Hepatocyte (in vitro differentiated cells): ENCODE results near the gene SHPK. TPM values are rescaled to one million over a fixed set of nuclear protein-coding genes. Genes with fewer than 3 reads are reported as not detected.

Experiments
- DNase-seq: peaks from one replicate; pipeline ENCODE4 v3.0.0-alpha.2; 2016; ENCODE audit warnings: low spot score
- H2AFZ ChIP-seq: fragments of 200-600 bp; sonication (generic); 2 replicates; pipeline ENCODE4 v1.6.0; 2016; ENCODE audit warnings: antibody characterized with exemption, mild to moderate bottlenecking
- H3K27ac ChIP-seq: fragments of 200-600 bp; sonication (generic); 2 replicates; pipeline ENCODE4 v1.5.1; 2016; ENCODE audit warnings: mild to moderate bottlenecking
- H3K27me3 ChIP-seq: fragments of 200-600 bp; sonication (generic); 2 replicates; pipeline ENCODE4 v1.6.1; 2016
- H3K36me3 ChIP-seq: fragments of 200-600 bp; sonication (generic); replicated peaks from 2 replicates; pipeline ENCODE4 v1.5.1; 2016; ENCODE audit warnings: low read depth; ENCODE audit not compliant: insufficient read depth
- H3K4me1 ChIP-seq: fragments of 200-600 bp; sonication (generic); 2 replicates; pipeline ENCODE4 v1.5.1; 2016; ENCODE audit warnings: mild to moderate bottlenecking, moderate library complexity; ENCODE audit not compliant: insufficient read depth
- H3K4me2 ChIP-seq: fragments of 200-600 bp; sonication (generic); 2 replicates; pipeline ENCODE4 v1.6.0; 2016
- H3K4me3 ChIP-seq: fragments of 200-600 bp; sonication (generic); 2 replicates; pipeline ENCODE4 v1.5.1; 2016; ENCODE audit warnings: mild to moderate bottlenecking
- H3K79me2 ChIP-seq: fragments of 200-600 bp; sonication (generic); 2 replicates; pipeline ENCODE4 v1.6.0; 2017; ENCODE audit warnings: mild to moderate bottlenecking
- H3K9me2 ChIP-seq: fragments of 200-600 bp; sonication (generic); replicated peaks from 2 replicates; pipeline ENCODE4 v1.6.0; 2017; ENCODE audit warnings: mild to moderate bottlenecking; ENCODE audit not compliant: insufficient read depth
- H3K9me3 ChIP-seq: fragments of 200-600 bp; sonication (generic); 2 replicates; pipeline ENCODE4 v1.5.1; 2016; ENCODE audit warnings: low read depth, mild to moderate bottlenecking
- H4K20me1 ChIP-seq: fragments of 200-600 bp; sonication (generic); 2 replicates; pipeline ENCODE4 v1.6.0; 2016; ENCODE audit warnings: mild to moderate bottlenecking; ENCODE audit not compliant: insufficient read depth, poor library complexity, severe bottlenecking
- CTCF ChIP-seq: fragments of 200-600 bp; sonication (generic); IDR thresholded peaks from 2 replicates; pipeline ENCODE4 v1.5.1; 2016; ENCODE audit warnings: antibody characterized with exemption, mild to moderate bottlenecking; ENCODE audit not compliant: poor library complexity
- EZH2 ChIP-seq: fragments of 200-600 bp; sonication (generic); IDR thresholded peaks from 2 replicates; pipeline ENCODE4 v1.6.1; 2016; ENCODE audit warnings: antibody characterized with exemption, mild to moderate bottlenecking, borderline replicate concordance
- EZH2phosphoT487 ChIP-seq: fragments of 200-600 bp; sonication (generic); IDR thresholded peaks from one replicate; pipeline ENCODE4 v1.6.1; 2018; ENCODE audit warnings: antibody characterized with exemption, mild to moderate bottlenecking, low read depth, moderate library complexity; ENCODE audit not compliant: unreplicated experiment, severe bottlenecking
- WGBS: methylation state at CpG from one replicate; pipeline ENCODE4 v1.1.6; 2016; ENCODE audit warnings: low lambda C conversion rate; ENCODE audit errors: missing lambda C conversion rate; 5-methylcytosine and 5-hydroxymethylcytosine counted together
- polyA plus RNA-seq: library from polyadenylated mRNA; unstranded; fragments of >200 nt; fragmentation: Nextera tagmentation; extraction: Ambion mirVana; gene quantifications from 2 replicates; pipeline ENCODE4 v1.2.1, GENCODE V29; 2016
- total RNA-seq: library from RNA; depleted of rRNA; stranded (reverse); fragments of >200 nt; gene quantifications from 2 replicates; pipeline ENCODE4 v1.2.3, GENCODE V29; 2014

The SHPK gene
- total and polyA plus RNA-seq, 2 experiments from 2014 or later: 9.1 to 14.1 TPM

DNA sequence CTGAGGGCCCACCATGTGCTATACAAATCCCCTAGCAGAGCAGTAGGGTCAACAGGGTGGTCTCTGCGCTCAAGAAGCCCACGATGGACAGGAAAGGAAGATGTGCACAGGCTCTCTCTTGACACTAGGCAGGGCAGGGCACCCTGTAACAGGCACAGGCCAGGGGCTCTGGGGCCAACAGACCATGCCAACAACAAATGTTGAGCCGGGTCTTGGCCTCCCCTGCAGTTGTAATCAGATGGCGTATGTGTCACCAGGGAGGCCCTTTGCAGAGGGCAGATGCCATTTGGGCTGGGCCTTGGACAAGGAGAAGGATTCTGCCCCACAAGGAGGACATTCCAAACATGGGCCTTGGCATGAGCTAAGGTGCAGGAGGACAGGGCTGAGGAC, 32.2 kb downstream of the SHPK start:
- WGBS: 98% methylated on average over 4 of the region's 4 CpGs
- H3K27ac ChIP-seq: no peak overlapping the region
- H3K4me2 ChIP-seq: no peak overlapping the region

DNA sequence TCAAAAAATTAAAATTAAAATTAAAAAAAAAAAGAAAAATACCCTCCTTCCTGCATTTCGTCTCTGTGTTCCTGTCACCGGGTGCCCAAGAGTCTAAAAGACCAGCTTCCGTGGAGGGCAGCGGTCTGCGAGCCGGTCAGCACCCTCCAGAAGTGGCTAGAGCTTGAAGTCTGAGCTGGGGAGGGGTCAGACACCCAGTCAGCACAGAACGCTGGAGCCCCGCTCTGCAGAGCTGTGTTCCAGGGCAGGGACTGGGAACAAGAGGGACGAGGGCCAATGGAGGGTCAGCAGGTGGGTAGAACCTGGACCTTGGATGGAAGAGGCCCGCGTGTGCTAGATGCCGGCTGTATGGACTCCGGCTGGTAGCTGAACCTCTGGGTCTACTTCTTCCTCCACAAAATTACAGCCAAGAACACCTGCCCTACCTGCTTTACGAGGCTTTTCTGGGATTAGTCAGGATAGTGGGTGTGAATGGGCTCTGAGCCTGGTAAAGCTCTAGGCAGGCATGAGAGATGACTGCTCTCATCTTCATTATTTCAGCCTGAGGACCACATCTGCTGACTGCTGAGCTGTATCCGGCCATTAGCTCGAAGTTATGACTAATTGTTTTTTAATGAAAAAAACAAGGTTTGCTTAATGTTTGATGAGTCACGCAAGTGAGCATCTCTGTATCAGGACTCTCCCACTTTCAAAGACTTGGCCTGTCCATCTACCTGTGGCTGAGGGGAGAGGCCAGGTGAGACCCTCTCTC, 32.8 kb downstream of the SHPK start:
- Histone ChIP-seq H3K27me3 (no peaks in the 10 kb centered on the region), H4K20me1 (no peaks in the 10 kb centered on the region), H3K4me3 (no peak overlapping the region), H3K36me3 (no peaks in the 10 kb centered on the region), H3K27ac (no peak overlapping the region), H3K79me2 (no peaks in the 10 kb centered on the region), H3K9me2 (no peaks in the 10 kb centered on the region), H2AFZ (no peak overlapping the region), H3K4me1 (no peaks in the 10 kb centered on the region), H3K9me3 (no peaks in the 10 kb centered on the region), H3K4me2 (no peak overlapping the region)
- WGBS: 92% methylated on average over 17 of the region's 17 CpGs
- no peak for DNase-seq
- TF ChIP-seq EZH2phosphoT487: no peak

More for the DNA sequence above, 32.2 kb downstream of the SHPK start:
- Histone ChIP-seq H3K4me3 (no peak overlapping the region), H3K9me2 (no peaks in the 10 kb centered on the region), H3K9me3 (no peaks in the 10 kb centered on the region), H3K4me1 (no peaks in the 10 kb centered on the region), H3K27me3 (no peaks in the 10 kb centered on the region), H3K36me3 (no peaks in the 10 kb centered on the region), H2AFZ (no peak overlapping the region), H4K20me1 (no peaks in the 10 kb centered on the region), H3K79me2 (no peaks in the 10 kb centered on the region)
- TF ChIP-seq EZH2: no peak
- TF ChIP-seq EZH2phosphoT487: no peak
- no peak for TF ChIP-seq CTCF
- no peak for DNase-seq

GRCh38 chr17:3602499-3602898, 33.6 kb downstream of the SHPK start:
- no peak for DNase-seq
- Histone ChIP-seq H3K9me3 (no peaks in the 10 kb centered on the region), H3K27me3 (no peaks in the 10 kb centered on the region), H3K4me2 (no peak overlapping the region), H3K4me3 (no peak overlapping the region), H3K9me2 (no peaks in the 10 kb centered on the region), H3K27ac (no peak overlapping the region), H2AFZ (no peak overlapping the region), H3K79me2 (no peaks in the 10 kb centered on the region), H3K4me1 (no peaks in the 10 kb centered on the region), H4K20me1 (no peaks in the 10 kb centered on the region), H3K36me3 (no peaks in the 10 kb centered on the region)
- TF ChIP-seq CTCF (peak; percentile 27), EZH2 (no peak)
- 86% methylated on average over 16 of the region's 16 CpGs for WGBS

- Histone ChIP-seq H4K20me1 (no peaks in the 10 kb centered on the region), H2AFZ (no peak overlapping the region), H3K27me3 (no peaks in the 10 kb centered on the region), H3K9me2 (no peaks in the 10 kb centered on the region), H3K27ac (no peak overlapping the region), H3K4me1 (no peaks in the 10 kb centered on the region), H3K79me2 (no peaks in the 10 kb centered on the region), H3K9me3 (no peaks in the 10 kb centered on the region), H3K36me3 (no peaks in the 10 kb centered on the region), H3K4me2 (no peak overlapping the region), H3K4me3 (no peak overlapping the region)
- TF ChIP-seq EZH2: no peak
- no peak for TF ChIP-seq EZH2phosphoT487
- no peak for TF ChIP-seq CTCF
- DNase-seq: no peak
- over 99% methylated on average over 15 of the region's 15 CpGs for WGBS
These were observed 35.4 kb downstream of the SHPK start for GRCh38 chr17:3600529-3601205.
